Lower lobe of right lung (tissue), 2 donors: Measurements from ENCODE around the gene PLCL2. TPM values are rescaled to one million over a fixed set of nuclear protein-coding genes. Genes with fewer than 3 reads are reported as not detected.

Experiments used
- ATAC-seq, 2 donors: fragments of 200-7000 bp; cut with Tn5 transposase; one replicate each; pipeline ENCODE4 v1.9.1; 2020 to 2022; ENCODE audit warnings: mild to moderate bottlenecking in 2 of 2, moderate library complexity in 2 of 2
- DNase-seq: peaks from one replicate; pipeline ENCODE4 v3.0.0-alpha.2; 2020
- H3K27ac ChIP-seq: fragments of 200-600 bp; one replicate; pipeline ENCODE4 v1.8.0; 2022
- H3K27me3 ChIP-seq: fragments of 200-600 bp; one replicate; pipeline ENCODE4 v1.8.0; 2022; ENCODE audit warnings: low read depth
- H3K36me3 ChIP-seq: fragments of 200-600 bp; one replicate; pipeline ENCODE4 v1.8.0; 2022; ENCODE audit warnings: mild to moderate bottlenecking
- H3K4me1 ChIP-seq: fragments of 200-600 bp; one replicate; pipeline ENCODE4 v1.8.0; 2022
- H3K4me3 ChIP-seq: fragments of 200-600 bp; one replicate; pipeline ENCODE4 v1.8.0; 2022; ENCODE audit warnings: mild to moderate bottlenecking
- H3K9me3 ChIP-seq: fragments of 200-600 bp; one replicate; pipeline ENCODE4 v1.8.0; 2022
- CTCF ChIP-seq: fragments of 200-600 bp; IDR thresholded peaks from one replicate; pipeline ENCODE4 v1.8.0; 2022; ENCODE audit warnings: antibody characterized with exemption, mild to moderate bottlenecking
- intact Hi-C: fragments of 100-400 bp; cut with DNase I; formaldehyde crosslinking; loops from one replicate; pipeline ENCODE4 v1.11.0; 2022
- total RNA-seq: library from RNA; stranded (reverse); fragmentation: NEBNext Ultra II Directional; extraction: Animal tissue kit (Norgen Biotek cat#: 25700); gene quantifications from one replicate; pipeline ENCODE4 v1.2.1, GENCODE V29; 2021
- donor health status: DM: no; HTN: yes; CAD: no; lungs with severe emphysema.

Gene PLCL2
- total RNA-seq, 1 donor from 2014 or later, result 12.1 TPM

- H3K27ac ChIP-seq, result no peak overlapping the region
- no peaks in the 10 kb centered on the region for H3K27me3 ChIP-seq
- no peak for TF ChIP-seq CTCF
- no peaks in the 10 kb centered on the region for H3K9me3 ChIP-seq
- no peak overlapping the region for H3K4me3 ChIP-seq
- no peak for ATAC-seq
- intact Hi-C loops, result no loop called here
- no peaks in the 10 kb centered on the region for H3K36me3 ChIP-seq
- no peak for DNase-seq
- no peaks in the 10 kb centered on the region for H3K4me1 ChIP-seq
Measured at GRCh38 chr3:17110660-17111396, 226.1 kb downstream of the PLCL2 start.

GRCh38 chr3:17111586-17111985, 226.8 kb downstream of the PLCL2 start:
- no peak for TF ChIP-seq CTCF
- H3K4me1 ChIP-seq, result no peaks in the 10 kb centered on the region
- ATAC-seq (no peak), DNase-seq (no peak)
- intact Hi-C loops, result no loop called here
- H3K27me3 ChIP-seq, result no peaks in the 10 kb centered on the region
- no peaks in the 10 kb centered on the region for H3K36me3 ChIP-seq
- no peak overlapping the region for H3K4me3 ChIP-seq
- no peak overlapping the region for H3K27ac ChIP-seq
- H3K9me3 ChIP-seq, result no peaks in the 10 kb centered on the region

GRCh38 chr3:17115186-17115585, 230.4 kb downstream of the PLCL2 start:
- Histone ChIP-seq H3K4me3 (no peak overlapping the region), H3K27ac (no peak overlapping the region), H3K36me3 (no peaks in the 10 kb centered on the region), H3K4me1 (no peaks in the 10 kb centered on the region), H3K9me3 (no peaks in the 10 kb centered on the region), H3K27me3 (no peaks in the 10 kb centered on the region)
- intact Hi-C loops, result no loop called here
- no peak for TF ChIP-seq CTCF
- ATAC-seq (no peak), DNase-seq (no peak)

- no peaks in the 10 kb centered on the region for H3K9me3 ChIP-seq
- no peaks in the 10 kb centered on the region for H3K27me3 ChIP-seq
- H3K36me3 ChIP-seq, result no peaks in the 10 kb centered on the region
- H3K4me1 ChIP-seq, result no peaks in the 10 kb centered on the region
- no peak for DNase-seq
- no peak for ATAC-seq
- intact Hi-C loops, result no loop called here
- no peak overlapping the region for H3K27ac ChIP-seq
- TF ChIP-seq CTCF, result no peak
- no peak overlapping the region for H3K4me3 ChIP-seq
Measured at GRCh38 chr3:17116007-17116600, 231.3 kb downstream of the PLCL2 start.

GRCh38 chr3:17118771-17119170, 234.0 kb downstream of the PLCL2 start:
- no peak for TF ChIP-seq CTCF
- DNase-seq, result no peak
- Histone ChIP-seq H3K27me3 (no peaks in the 10 kb centered on the region), H3K4me3 (no peak overlapping the region), H3K36me3 (no peaks in the 10 kb centered on the region), H3K27ac (no peak overlapping the region), H3K4me1 (no peaks in the 10 kb centered on the region), H3K9me3 (no peaks in the 10 kb centered on the region)
- intact Hi-C loops, result no loop called here
- no peak for ATAC-seq
